H9 (cell line): ENCODE measurements around the gene USP36. TPM values are rescaled to one million over a fixed set of nuclear protein-coding genes. Genes with fewer than 3 reads are reported as not detected.

Source experiments
- DNase-seq: peaks from one replicate; pipeline ENCODE4 v3.0.0-alpha.2; 2017
- H2AFZ ChIP-seq: one replicate; pipeline ENCODE4 v1.6.1; 2013; ENCODE audit warnings: mild to moderate bottlenecking, low read length, control low read depth, moderate library complexity
- H2AK5ac ChIP-seq: 2 replicates; pipeline ENCODE4 v1.6.1; 2013; ENCODE audit warnings: low read length, control low read depth, mixed read lengths; ENCODE audit not compliant: insufficient read length
- H2BK120ac ChIP-seq: one replicate; pipeline ENCODE4 v1.6.1; 2013; ENCODE audit warnings: low read depth, mild to moderate bottlenecking, low read length, control low read depth, inconsistent platforms; ENCODE audit not compliant: poor library complexity, severe bottlenecking
- H2BK12ac ChIP-seq: 2 replicates; pipeline ENCODE4 v1.6.1; 2013; ENCODE audit warnings: low read length, control low read depth, mixed read lengths, low read depth; ENCODE audit not compliant: insufficient read length
- H2BK15ac ChIP-seq: 2 replicates; pipeline ENCODE4 v1.6.1; 2013; ENCODE audit warnings: low read depth, low read length, control low read depth
- H2BK20ac ChIP-seq: one replicate; pipeline ENCODE4 v1.6.1; 2013; ENCODE audit warnings: low read depth, mild to moderate bottlenecking, low read length, control low read depth, inconsistent platforms; ENCODE audit not compliant: poor library complexity, severe bottlenecking
- H2BK5ac ChIP-seq: 2 replicates; pipeline ENCODE4 v1.6.1; 2013; ENCODE audit warnings: low read length, control low read depth, mixed read lengths; ENCODE audit not compliant: insufficient read length
- H3K14ac ChIP-seq: 2 replicates; pipeline ENCODE4 v1.6.1; 2013; ENCODE audit warnings: low read length, control low read depth; ENCODE audit not compliant: insufficient read depth
- H3K18ac ChIP-seq: 2 replicates; pipeline ENCODE4 v1.6.1; 2013; ENCODE audit warnings: low read depth, mild to moderate bottlenecking, mixed read lengths, low read length, control low read depth; ENCODE audit not compliant: insufficient read length
- H3K23ac ChIP-seq: 2 replicates; pipeline ENCODE4 v1.6.1; 2013; ENCODE audit warnings: low read length, control low read depth, mixed read lengths, low read depth; ENCODE audit not compliant: insufficient read length
- H3K23me2 ChIP-seq: 2 replicates; pipeline ENCODE4 v1.6.1; 2013; ENCODE audit warnings: low read depth, mild to moderate bottlenecking, mixed read lengths, low read length, control low read depth; ENCODE audit not compliant: insufficient read length, poor library complexity, severe bottlenecking
- H3K27ac ChIP-seq: 2 replicates; pipeline ENCODE4 v1.5.1; 2013; ENCODE audit warnings: low read length, control low read depth, mixed read lengths, low read depth; ENCODE audit not compliant: insufficient read length
- H3K27me3 ChIP-seq: 2 replicates; pipeline ENCODE4 v1.6.1; 2013; ENCODE audit warnings: low read length, control low read depth, inconsistent platforms; ENCODE audit not compliant: insufficient read depth
- H3K4ac ChIP-seq: 2 replicates; pipeline ENCODE4 v1.6.1; 2013; ENCODE audit warnings: low read depth, mild to moderate bottlenecking, control low read depth, inconsistent platforms, low read length, moderate library complexity
- H3K4me1 ChIP-seq: 2 replicates; pipeline ENCODE4 v1.6.1; 2013; ENCODE audit warnings: low read length, control low read depth, inconsistent platforms; ENCODE audit not compliant: insufficient read depth
- H3K4me2 ChIP-seq: 2 replicates; pipeline ENCODE4 v1.6.1; 2013; ENCODE audit warnings: low read length, control low read depth, mixed read lengths; ENCODE audit not compliant: insufficient read length, insufficient read depth
- H3K56ac ChIP-seq: 2 replicates; pipeline ENCODE4 v1.6.1; 2013; ENCODE audit warnings: low read depth, mild to moderate bottlenecking, mixed read lengths, low read length, control low read depth; ENCODE audit not compliant: insufficient read length
- H3K79me1 ChIP-seq: 2 replicates; pipeline ENCODE4 v1.6.1; 2013; ENCODE audit warnings: low read depth, mild to moderate bottlenecking, moderate library complexity, low read length, control low read depth, inconsistent platforms; ENCODE audit not compliant: insufficient read depth, poor library complexity, severe bottlenecking
- H3K79me2 ChIP-seq: 2 replicates; pipeline ENCODE4 v1.6.1; 2013; ENCODE audit warnings: low read length, control low read depth, inconsistent platforms; ENCODE audit not compliant: insufficient read depth
- H3K9ac ChIP-seq: 2 replicates; pipeline ENCODE4 v1.6.1; 2013; ENCODE audit warnings: low read length, control low read depth, mixed read lengths; ENCODE audit not compliant: insufficient read length; ENCODE audit errors: extremely low read depth
- H3K9me3 ChIP-seq: one replicate; pipeline ENCODE4 v1.6.1; 2013; ENCODE audit warnings: low read depth, low read length, inconsistent platforms; ENCODE audit not compliant: control insufficient read depth
- H3T11ph ChIP-seq: one replicate; pipeline ENCODE4 v1.6.1; 2013; ENCODE audit warnings: mild to moderate bottlenecking, low read length, control low read depth, inconsistent platforms
- H4K20me1 ChIP-seq: one replicate; pipeline ENCODE4 v1.6.1; 2013; ENCODE audit not compliant: control insufficient read depth, insufficient read length, insufficient read depth
- H4K5ac ChIP-seq: 2 replicates; pipeline ENCODE4 v1.6.1; 2013; ENCODE audit warnings: low read depth, mild to moderate bottlenecking, mixed read lengths, low read length, control low read depth; ENCODE audit not compliant: insufficient read length
- H4K8ac ChIP-seq: replicated peaks from 2 replicates; pipeline ENCODE4 v1.6.1; 2013; ENCODE audit warnings: low read length, control low read depth, mixed read lengths, low read depth; ENCODE audit not compliant: insufficient read length
- H4K91ac ChIP-seq: 2 replicates; pipeline ENCODE4 v1.6.1; 2013; ENCODE audit warnings: low read depth, mild to moderate bottlenecking, moderate library complexity, mixed read lengths, low read length, control low read depth; ENCODE audit not compliant: insufficient read length
- H3K27ac Mint-ChIP-seq, 3 experiments: 2 replicates in 2 of 3; 3 replicates in 1 of 3; pipeline ENCODE4 v1.8.0; 2020 to 2021; ENCODE audit warnings: mixed read lengths in 3 of 3, mild to moderate bottlenecking in 1 of 3, moderate library complexity in 1 of 3
- H3K27me3 Mint-ChIP-seq: 2 replicates; pipeline ENCODE4 v1.8.0; 2021; ENCODE audit warnings: low read depth, mild to moderate bottlenecking, moderate library complexity, mixed read lengths
- H3K36me3 Mint-ChIP-seq, 3 experiments: 2 replicates in 2 of 3; 3 replicates in 1 of 3; pipeline ENCODE4 v1.8.0; 2020 to 2021; ENCODE audit warnings: low read depth in 3 of 3, mixed read lengths in 3 of 3; ENCODE audit not compliant: insufficient read depth in 1 of 3
- H3K4me1 Mint-ChIP-seq, 2 experiments: 2 replicates each; pipeline ENCODE4 v1.8.0; 2020; ENCODE audit warnings: mixed read lengths in 2 of 2
- H3K4me3 Mint-ChIP-seq, 2 experiments: 2 replicates in 1 of 2; 3 replicates in 1 of 2; pipeline ENCODE4 v1.8.0; 2020 to 2021; ENCODE audit warnings: mild to moderate bottlenecking in 2 of 2, mixed read lengths in 2 of 2, moderate library complexity in 1 of 2
- H3K9me3 Mint-ChIP-seq, 2 experiments: 2 replicates in 1 of 2; 3 replicates in 1 of 2; pipeline ENCODE4 v1.8.0; 2020; ENCODE audit warnings: mild to moderate bottlenecking in 2 of 2, mixed read lengths in 2 of 2, moderate library complexity in 1 of 2
- CTCF ChIP-seq: fragments of 200-600 bp; sonication (generic); conservative IDR thresholded peaks from 3 replicates; pipeline ENCODE4 v1.8.0; 2021; ENCODE audit warnings: antibody characterized with exemption, mild to moderate bottlenecking
- WGBS: extraction: QIAGEN DNeasy Blood & Tissue Kit; methylation state at CpG from one replicate; pipeline ENCODE4 v1.1.7; 2013; ENCODE audit warnings: missing lambda C conversion rate, low lambda C conversion rate, mixed read lengths; ENCODE audit not compliant: insufficient read length; ENCODE audit errors: extremely low coverage; 5-methylcytosine and 5-hydroxymethylcytosine counted together
- total RNA-seq: library from RNA; stranded (reverse); gene quantifications from 2 replicates; pipeline ENCODE4 v1.2.1, GENCODE V29; 2021

USP36 gene
- total RNA-seq, 1 experiment from 2014 or later, result 106 TPM

DNA sequence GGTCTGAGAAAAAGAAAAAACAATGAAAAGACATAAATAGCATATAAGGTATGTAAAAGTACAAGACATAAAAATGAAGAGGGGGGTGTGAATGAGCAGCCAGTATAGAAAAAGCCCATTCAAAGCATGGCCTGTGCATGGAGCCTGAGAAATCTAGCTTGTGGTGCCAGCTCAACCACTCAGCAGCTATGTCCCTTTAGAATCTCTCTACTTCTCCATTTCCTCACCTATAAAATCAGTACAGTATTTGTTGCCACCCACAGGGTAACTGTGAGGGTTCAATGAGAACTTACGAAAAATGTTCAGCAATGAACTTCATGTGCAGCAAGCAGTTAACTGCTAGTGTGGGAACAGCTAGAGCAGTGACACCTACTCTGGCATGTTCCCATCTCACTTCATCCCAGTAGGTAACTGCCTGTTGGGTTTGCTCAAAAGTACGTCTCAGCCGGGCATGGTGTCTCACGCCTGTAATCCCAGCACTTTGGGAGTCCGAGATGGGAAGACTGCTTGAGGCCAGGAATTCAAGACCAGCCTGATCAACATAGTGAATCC is 73.8 kb downstream of the USP36 start:
- Mint-ChIP-seq H3K27me3 (no peaks in the 10 kb centered on the region), H3K4me1 (peaks cover 2 to 3% of the 10 kb centered on the region in 2 experiments; a peak in 2 of 4 replicates), H3K9me3 (no peaks in the 10 kb centered on the region), H3K36me3 (no peaks in the 10 kb centered on the region), H3K27ac (no peak overlapping the region), H3K4me3 (no peak overlapping the region)
- no peak overlapping the region for H3K18ac ChIP-seq
- H3K27me3 ChIP-seq, result no peaks in the 10 kb centered on the region
- no peak overlapping the region for H3T11ph ChIP-seq
- WGBS, result no CpG with 5 or more reads among the region's 5 CpGs
- no peak overlapping the region for H4K5ac ChIP-seq
- no peak overlapping the region for H3K27ac ChIP-seq
- H4K91ac ChIP-seq, result no peak overlapping the region
- H3K4me1 ChIP-seq, result no peaks in the 10 kb centered on the region
- no peak overlapping the region for H2AFZ ChIP-seq
- no peak overlapping the region for H3K4me2 ChIP-seq
- H2BK15ac ChIP-seq, result no peak overlapping the region
- no peak overlapping the region for H2BK12ac ChIP-seq
- H2BK5ac ChIP-seq, result no peak overlapping the region
- TF ChIP-seq CTCF, result no peak
- no peaks in the 10 kb centered on the region for H4K20me1 ChIP-seq
- H3K14ac ChIP-seq, result no peak overlapping the region
- no peak overlapping the region for H3K9ac ChIP-seq
- no peak overlapping the region for H2AK5ac ChIP-seq
- no peaks in the 10 kb centered on the region; the same call in 1 of the 2 replicates for H3K79me2 ChIP-seq
- H3K4ac ChIP-seq, result no peak overlapping the region
- no peak overlapping the region for H2BK20ac ChIP-seq
- no peak for DNase-seq
- H3K79me1 ChIP-seq, result peaks cover 10% of the 10 kb centered on the region
- no peak overlapping the region for H4K8ac ChIP-seq
- no peak overlapping the region for H3K23ac ChIP-seq
- no peak overlapping the region for H2BK120ac ChIP-seq
- no peak overlapping the region for H3K56ac ChIP-seq
- no peaks in the 10 kb centered on the region for H3K23me2 ChIP-seq
- H3K9me3 ChIP-seq, result no peaks in the 10 kb centered on the region
